GM21576 (cell line): ENCODE results near the gene RCOR3.
"Not testable (repeated sequence)": the region's sequence is repeated elsewhere in the genome, so short reads cannot be mapped to it uniquely, and the experiment has no call there.

Experiments used
- ATAC-seq: cut with Tn5 transposase; IDR thresholded peaks from one replicate; pipeline ENCODE4 v1.9.1; 2021; ENCODE audit warnings: mild to moderate bottlenecking, moderate library complexity; ENCODE audit not compliant: unreplicated experiment

RCOR3 gene

DNA sequence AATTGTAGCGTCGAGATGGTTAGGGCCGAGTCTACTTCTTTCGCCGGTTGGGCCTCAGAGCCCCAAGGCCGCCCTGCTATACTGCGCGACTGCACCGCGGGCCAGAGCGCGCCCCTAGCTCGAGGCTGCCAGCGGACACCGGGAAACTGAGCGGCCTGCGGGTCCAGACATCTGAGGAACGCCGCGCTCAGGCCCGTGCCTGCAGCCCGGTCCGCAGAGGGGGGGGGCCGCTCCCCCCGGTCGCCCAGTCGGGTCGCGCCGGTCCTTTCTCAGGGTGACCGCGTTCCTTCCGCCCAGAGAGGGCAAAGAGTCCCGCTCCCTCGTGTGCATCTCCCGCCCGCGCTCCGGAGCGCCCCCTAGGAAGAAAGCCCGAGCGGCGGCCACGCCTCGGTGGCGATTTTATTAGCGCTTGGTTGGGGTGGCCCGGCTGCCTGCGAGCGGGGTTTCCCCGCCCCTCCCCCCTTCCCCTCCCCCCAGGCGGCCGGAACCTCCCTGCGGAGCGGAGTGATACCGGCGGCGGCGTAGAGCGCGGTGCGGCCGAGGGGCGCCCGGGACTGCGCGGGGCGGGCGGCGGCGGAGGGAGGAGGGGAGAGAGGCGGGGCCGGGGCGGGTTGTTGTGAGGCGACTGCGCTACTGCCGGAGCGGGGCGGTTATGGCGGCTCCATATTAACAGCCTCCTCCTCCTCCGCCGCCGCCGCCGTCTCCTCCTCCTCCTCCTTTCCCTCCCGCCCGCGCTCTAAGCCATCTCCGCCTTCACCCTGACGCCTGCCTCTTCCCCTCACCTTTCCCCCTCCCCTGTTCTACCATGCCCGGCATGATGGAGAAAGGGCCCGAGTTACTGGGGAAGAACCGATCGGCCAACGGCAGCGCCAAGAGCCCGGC is at the start of gene RCOR3:
RCOR3 (plus strand) TSS at position 611 of the 882 bp plus-strand sequence; CDS start at position 806, 195 bp downstream.
- ATAC-seq: peak; percentile 64

- no peak for ATAC-seq
Observed at GRCh38 chr1:211210052-211210451, 49.1 kb upstream of the RCOR3 start.

GRCh38 chr1:211210965-211211364 is 48.2 kb upstream of the RCOR3 start:
- ATAC-seq: no peak

DNA sequence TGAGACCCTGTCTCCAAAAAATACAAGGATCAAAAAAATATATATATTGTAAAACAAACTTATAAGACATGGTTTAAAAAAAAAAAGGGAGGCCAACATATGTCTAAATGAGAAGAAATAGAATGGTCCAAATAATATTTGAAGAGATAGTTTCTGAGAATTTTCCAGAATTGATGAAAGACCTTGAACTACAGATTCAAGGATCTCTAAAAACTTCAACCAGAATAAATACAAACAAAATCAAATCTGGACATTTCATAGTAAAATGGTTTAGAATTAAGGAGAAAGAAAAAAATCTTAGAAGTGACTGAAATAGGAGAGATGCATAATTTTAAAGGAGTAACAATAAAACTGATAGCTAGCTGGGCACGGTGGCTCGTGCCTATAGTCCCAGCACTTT is 45.5 kb upstream of the RCOR3 start:
- no peak for ATAC-seq

DNA sequence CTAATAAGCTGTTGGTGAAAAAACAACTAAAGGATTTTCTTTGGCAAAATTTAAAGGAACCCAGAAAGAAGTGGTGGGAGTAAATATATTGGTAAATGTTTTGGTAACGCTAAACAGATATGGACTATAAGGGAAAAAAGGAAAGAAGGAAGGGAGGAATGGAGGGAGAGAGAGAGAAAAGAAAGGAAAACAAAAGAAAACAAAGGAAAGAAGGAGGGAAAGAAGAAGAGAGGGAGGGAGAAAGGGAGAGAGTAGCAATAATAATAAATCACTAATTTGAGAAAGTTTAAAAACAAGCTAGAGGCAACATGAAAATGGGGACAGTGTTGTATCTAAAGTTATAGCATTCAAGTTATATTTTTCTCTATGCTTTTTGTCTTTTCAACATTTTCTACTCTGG is 43.6 kb upstream of the RCOR3 start:
- ATAC-seq: no peak

- no peak for ATAC-seq
Observed at GRCh38 chr1:211217392-211217791, 41.8 kb upstream of the RCOR3 start.

GRCh38 chr1:211222469-211223234 is 36.5 kb upstream of the RCOR3 start:
- ATAC-seq: not testable (repeated sequence)

- ATAC-seq: not testable (repeated sequence)
Observed at GRCh38 chr1:211228573-211229364, 30.4 kb upstream of the RCOR3 start.

- ATAC-seq: no peak
Observed at GRCh38 chr1:211229365-211229759, 29.8 kb upstream of the RCOR3 start.

- no peak for ATAC-seq
Observed at GRCh38 chr1:211231873-211232272, 27.3 kb upstream of the RCOR3 start.

DNA sequence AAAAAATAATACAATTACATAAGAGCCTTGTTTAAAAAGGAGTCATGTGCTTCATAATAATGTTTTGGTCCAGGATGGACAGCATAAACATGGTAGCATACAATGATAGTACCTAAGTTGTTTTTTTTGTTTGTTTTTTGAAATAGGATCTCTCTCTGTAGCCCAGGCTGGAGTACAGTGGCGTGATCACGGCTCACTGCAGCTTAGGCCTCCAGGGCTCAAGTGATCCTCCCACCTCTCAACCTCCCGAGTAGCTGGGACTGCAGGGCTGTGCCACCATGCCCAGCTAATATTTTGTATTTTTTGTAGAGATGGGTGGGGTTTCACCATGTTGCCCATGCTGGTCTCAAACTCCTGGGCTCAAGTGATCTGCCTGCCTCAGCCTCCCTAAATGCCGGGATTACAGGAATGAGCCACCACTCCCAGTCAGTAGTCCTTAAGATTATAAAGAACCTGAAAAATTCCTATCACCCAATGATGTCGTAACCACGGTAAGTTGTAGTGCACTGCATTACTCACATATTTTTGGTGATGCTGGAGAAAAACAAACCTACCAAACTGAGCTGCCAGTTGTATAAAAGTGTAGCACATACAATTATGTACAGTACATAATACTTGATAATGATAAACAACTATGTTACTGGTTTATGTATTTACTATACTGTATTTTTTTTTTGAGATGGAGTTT is 22.4 kb upstream of the RCOR3 start:
- ATAC-seq: no peak

DNA sequence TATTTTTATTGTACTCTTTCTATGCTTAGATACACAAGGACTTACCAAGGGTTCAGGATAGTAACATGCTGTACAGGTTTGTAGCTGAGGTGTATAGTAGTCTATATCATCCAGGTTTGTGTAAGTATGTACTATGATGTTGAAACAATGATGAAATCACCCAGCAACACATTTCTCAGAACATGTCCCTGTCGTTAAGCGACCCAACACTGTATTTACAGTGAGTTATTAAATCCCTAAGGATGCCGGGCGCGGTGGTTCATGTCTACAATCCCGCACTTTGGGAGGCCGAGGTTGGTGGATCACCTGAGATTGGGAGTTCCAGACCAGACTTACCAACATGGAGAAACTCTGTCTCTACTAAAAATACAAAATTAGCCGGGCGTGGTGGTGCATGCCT is 21.6 kb upstream of the RCOR3 start:
- ATAC-seq: no peak

DNA sequence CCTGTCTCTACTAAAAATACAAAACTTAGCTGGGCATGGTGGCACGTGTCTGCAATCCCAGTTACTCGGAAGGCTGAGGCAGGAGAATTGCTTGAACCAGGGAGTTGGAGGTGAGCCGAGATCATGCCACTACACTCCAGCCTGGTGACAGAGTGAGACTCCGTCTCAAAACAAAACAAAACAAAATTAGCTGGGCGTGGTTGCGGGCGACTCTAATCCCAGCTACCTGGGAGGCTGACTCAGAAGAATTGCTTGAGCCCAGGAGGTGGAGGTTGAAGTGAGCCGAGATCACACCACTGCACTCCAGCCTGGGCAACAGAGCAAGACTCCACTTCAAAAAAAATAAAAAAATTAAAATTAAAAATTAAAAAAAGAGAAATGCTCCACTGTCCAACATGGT is 18.6 kb upstream of the RCOR3 start:
- not testable (repeated sequence) for ATAC-seq

DNA sequence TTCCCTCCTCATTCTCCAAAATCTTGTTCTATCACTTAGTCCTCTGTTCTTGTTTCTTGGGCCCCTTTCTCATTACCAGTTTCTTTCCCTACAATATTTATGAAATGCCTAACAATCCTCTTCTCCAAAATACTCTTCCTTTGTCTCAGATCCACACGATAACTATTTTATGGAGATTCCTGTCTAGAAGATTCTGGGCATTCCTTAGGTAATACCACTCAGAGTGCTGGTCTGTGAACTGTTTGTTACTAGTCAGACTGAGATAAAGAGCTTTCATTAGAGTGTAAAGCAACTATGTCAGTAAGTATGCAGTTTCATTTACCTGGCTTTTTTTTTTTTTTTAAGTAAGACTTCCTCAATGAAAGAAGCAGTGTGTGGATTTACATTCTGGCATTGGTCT is 18.1 kb upstream of the RCOR3 start:
- no peak for ATAC-seq

DNA sequence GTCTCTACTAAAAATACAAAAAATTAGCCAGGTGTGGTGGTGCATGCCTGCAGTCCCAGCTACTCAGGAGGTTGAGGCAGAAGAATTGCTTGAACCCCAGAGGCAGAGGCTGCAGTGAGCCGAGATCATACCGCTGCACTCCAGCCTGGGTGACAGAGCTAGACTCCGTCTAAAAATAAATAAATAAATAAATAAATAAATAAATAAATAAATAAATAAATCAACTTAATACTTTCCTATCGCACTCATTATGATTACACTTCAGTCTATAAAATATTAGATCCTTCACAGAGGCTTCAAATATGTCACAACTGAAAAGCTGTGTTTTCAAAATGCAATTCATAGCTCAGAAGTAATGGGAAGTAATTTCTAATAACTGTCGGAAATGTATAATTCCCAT is 15.5 kb upstream of the RCOR3 start:
- not testable (repeated sequence) for ATAC-seq

DNA sequence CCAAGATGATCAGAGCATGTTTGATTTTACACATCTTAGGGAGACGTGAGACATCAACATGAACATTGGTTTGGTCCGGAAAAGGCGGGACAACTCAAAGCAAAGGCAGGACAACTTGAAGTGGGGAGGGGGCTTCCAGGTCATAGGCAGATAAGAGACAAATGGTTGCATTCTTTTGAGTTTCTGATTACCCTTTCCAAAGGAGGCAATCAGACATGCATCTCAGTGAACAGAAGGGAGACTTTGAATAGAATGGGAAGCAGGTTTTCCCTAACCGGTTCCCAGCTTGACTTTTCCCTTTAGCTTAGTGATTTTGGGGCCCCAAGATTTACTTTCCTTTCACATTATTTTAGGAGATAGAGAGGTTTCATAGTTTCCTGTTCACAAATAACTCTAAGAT is 12.6 kb upstream of the RCOR3 start:
- not testable (repeated sequence) for ATAC-seq

GRCh38 chr1:211247921-211248320 is 11.2 kb upstream of the RCOR3 start:
- no peak for ATAC-seq

DNA sequence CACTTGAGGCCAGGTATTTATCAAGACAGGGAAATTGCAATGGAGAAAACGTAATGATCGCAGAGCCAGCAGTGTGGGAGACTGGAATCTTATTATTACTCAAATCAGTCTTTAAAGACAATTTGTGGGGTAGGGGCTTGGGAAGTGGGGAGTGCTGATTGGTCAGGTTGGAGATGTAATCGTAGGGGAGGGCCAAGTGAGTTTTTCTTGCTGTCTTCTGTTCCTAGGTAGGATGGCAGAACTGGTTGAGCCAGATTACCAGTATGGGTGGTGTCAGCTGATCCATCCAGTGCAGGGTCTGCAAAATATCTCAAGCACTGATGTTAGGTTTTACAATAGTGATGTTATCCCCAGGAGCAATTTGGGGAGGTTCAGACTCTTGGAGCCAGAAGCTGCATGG is 9.6 kb upstream of the RCOR3 start:
- not testable (repeated sequence) for ATAC-seq

- no peak for ATAC-seq
Observed at GRCh38 chr1:211257826-211258225, 1.3 kb upstream of the RCOR3 start.

- ATAC-seq: peak; percentile 37
Observed at GRCh38 chr1:211258310-211258755, 833 bp upstream of the RCOR3 start.
